GM18508 (cell line): ENCODE data around the gene OBSCN.
"Not testable (repeated sequence)": the region's sequence is repeated elsewhere in the genome, so short reads cannot be mapped to it uniquely, and the experiment has no call there.

Source experiments
- ATAC-seq: cut with Tn5 transposase; IDR thresholded peaks from one replicate; pipeline ENCODE4 v1.9.1; 2021; ENCODE audit warnings: moderate number of reproducible peaks; ENCODE audit not compliant: insufficient read depth, unreplicated experiment

Gene OBSCN

DNA sequence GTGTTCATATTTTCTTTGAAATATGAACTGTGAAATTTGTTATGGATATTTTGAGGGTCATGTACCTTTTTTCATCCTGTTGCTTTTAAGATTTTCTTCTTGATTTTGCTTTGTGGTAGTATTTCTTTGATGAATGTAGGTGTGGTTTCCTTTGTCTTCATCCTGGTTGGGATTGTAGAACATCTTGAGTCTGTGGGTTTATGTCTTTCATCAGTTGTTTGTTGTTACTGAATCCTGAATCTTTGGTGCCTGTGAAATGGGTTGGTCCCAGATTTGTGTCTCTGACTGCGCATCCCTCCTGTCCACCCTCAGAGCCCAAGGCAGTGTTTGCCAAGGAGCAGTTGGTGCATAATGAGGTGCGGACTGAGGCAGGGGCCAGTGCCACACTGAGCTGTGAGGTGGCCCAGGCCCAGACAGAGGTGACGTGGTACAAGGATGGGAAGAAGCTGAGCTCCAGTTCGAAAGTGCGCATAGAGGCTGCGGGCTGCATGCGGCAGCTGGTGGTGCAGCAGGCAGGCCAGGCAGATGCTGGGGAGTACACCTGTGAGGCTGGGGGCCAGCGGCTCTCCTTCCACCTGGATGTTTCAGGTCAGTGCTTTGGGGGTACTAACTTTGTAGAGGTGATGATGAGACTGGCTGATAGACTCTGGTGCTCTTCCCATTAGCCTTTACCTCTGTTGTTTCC is 38.5 kb downstream of the OBSCN start:
- ATAC-seq: no peak

DNA sequence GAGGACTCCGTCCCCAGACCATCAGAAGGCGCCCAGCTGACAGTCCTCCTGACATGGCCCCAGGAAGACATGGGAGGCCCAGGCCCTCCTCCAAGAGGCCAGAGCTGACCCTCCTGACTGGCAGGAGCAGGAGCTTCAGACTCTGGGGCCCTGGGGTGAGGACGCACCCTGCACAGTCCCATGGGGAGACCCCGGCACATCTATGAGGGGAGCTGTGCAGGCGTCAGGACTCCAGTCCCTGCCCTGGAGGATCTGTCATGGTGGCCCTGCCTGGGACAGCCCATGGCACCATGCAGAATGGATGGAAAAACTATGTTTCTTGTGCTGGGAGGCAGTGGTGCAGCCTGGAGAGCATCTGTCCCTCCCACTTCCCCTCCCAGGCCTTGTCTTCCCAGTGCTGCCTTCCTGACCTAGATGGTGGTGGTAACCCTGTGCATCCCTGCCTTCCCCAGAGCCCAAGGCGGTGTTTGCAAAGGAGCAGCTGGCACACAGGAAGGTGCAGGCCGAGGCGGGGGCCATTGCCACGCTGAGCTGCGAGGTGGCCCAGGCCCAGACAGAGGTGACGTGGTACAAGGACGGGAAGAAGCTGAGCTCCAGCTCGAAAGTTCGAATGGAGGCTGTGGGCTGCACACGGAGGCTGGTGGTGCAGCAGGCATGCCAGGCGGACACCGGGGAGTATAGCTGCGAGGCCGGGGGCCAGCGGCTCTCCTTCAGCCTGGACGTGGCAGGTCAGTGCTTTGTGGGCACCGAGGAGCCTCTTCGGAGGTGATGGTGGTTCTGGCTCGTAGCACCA is 41.9 kb downstream of the OBSCN start:
- ATAC-seq: no peak

DNA sequence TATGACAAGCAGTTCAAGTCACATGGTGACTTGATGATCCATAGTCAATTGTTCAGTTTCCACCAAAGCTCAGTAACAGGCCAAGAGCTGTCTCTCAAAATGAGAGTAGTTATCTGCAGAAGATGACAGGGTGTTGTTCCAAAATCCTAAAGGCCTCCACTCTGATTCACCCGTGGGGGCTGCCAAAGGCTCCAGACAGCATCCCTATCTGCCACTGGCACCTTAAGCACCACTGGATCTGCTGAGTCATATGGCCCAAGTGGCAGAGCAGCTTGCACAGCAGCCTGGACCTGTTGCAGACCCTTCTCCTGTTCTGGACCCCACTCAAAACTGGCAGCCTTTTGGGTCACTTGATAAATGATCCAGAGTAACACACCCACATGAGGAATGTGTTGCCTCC is 44.6 kb downstream of the OBSCN start:
- not testable (repeated sequence) for ATAC-seq

DNA sequence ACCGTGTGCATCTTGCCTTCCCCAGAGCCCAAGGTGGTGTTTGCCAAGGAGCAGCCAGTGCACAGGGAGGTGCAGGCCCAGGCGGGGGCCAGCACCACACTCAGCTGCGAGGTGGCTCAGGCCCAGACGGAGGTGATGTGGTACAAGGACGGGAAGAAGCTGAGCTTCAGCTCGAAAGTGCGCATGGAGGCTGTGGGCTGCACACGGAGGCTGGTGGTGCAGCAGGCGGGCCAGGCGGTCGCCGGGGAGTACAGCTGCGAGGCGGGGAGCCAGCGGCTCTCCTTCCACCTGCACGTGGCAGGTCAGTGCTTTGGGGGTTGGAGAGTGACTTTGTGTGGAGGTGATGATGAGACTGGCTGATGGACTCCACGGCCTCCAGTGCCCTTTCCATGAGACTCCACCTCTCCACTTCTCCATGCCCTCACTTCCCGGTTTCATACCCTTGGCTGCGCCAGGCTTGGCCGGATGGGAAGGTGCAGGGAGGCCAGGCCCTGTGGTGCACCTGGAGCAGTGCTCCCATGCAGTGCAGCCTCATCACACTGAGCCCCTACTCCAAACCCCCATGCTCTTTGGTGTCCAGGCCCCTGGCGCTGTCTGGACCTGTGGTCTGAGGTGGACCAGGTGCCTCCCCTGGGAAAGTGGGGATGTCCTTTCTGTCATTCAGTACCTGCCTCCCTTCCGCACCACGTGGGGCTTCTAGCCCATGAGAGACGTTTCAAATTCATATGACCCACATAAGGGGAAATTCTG is 49.0 kb downstream of the OBSCN start:
- ATAC-seq: no peak

DNA sequence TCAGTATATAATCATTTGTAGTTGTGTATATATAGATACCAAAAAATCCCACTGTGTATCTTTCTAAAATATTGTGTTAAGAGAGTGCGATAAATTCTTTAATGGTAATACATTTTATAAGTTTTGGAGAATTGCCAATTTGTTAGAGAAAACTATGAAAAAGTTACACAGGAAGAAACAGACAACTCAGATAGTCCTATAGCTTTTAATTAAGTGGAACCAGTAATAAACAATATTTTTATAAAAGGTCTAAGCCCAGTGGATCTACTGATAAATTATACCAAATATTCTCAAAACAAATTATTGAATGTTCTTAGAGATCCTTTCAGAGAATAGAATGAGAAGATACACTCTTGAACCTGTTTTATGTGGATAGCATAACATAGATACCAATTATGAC is 50.6 kb downstream of the OBSCN start:
- no peak for ATAC-seq

DNA sequence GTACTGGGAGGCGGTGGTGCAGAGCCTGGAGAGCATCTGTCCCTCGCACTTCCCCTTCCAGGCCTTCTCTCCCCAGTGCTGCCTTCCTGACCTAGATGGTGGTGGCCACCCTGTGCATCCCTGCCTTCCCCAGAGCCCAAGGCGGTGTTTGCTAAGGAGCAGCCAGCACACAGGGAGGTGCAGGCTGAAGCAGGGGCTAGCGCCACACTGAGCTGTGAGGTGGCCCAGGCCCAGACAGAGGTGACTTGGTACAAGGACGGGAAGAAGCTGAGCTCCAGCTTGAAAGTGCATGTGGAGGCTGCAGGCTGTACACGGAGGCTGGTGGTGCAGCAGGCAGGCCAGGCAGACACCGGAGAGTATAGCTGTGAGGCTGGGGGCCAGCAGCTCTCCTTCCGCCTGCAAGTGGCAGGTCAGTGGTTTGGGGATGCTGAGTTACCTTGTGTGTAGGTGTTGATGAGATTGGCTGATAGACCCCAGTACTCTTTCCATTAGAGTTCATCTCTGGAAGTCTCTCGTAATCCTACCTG is 51.6 kb downstream of the OBSCN start:
- ATAC-seq: no peak

DNA sequence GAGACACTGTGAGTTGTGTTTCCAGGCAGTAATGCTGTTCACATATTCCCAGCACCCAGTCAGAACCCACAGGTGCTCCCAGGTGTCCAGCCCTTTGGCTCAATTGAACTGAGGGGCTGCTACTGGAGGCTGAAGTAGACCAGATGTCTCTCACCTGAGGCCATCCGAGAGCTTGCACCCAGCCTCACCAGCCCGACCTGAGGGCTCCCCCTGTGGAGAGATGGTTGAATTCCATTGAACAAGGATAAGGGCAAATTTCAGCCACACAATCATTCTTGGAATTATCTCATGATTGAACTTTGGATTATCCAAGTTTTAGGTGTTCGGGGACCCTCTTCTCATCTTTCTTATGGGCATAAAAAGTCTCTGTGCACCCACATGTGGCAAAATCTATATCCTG is 52.1 kb downstream of the OBSCN start:
- no peak for ATAC-seq

DNA sequence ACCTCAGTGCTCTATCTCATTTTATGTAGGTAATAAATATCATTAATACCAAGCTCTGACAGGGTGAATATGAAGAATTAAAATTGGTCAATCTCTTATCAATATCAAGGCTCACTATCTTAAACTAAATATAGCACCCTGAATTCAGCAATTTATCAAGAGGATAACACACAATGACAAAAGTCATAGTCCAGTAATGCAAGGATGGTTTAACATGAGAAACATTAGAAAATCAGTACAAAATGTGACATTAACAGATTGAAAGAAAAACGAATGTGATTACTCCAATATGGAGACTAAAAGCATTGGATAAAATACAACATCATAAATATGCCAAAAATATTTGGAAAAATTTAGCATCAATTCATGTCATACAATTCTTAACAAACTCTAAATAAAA is 53.9 kb downstream of the OBSCN start:
- no peak for ATAC-seq

DNA sequence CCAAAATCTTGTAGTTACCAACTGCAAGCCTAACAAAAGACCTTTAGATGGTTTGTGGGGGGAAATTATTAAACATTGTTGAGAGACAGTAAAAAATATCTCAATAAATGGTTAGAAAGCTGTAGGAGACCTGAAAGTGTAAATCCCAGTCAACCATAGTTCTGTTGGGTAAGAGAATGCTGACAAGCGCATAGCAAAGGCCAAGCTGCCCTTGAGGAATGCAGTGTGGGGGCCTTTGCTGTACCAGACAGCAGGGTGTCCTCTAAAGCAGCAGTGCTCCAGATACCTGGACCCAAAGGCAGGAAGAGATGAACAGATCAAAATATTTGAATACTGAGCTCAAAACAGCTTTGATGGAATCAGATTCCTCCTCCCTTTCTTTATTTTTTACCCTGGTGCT is 54.6 kb downstream of the OBSCN start:
- no peak for ATAC-seq

DNA sequence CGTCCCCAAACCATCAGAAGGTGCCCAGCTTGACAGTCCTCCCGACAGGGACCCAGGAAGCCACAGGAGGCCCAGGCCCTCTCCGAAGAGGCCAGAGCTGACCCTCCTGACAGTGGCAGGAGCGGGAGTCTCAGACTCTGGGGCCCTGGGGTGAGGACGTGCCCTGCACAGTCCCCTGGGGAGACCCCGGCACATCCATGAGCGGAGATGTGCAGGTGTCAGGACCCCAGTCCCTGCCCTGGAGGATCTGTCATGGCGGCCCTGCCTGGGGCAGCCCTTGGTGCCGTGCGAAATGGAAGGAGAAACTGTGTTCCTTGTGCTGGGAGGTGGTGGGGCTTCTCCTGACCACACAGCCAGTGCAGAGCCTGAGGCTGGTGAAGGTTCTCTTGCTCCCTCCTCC is 55.8 kb downstream of the OBSCN start:
- no peak for ATAC-seq

DNA sequence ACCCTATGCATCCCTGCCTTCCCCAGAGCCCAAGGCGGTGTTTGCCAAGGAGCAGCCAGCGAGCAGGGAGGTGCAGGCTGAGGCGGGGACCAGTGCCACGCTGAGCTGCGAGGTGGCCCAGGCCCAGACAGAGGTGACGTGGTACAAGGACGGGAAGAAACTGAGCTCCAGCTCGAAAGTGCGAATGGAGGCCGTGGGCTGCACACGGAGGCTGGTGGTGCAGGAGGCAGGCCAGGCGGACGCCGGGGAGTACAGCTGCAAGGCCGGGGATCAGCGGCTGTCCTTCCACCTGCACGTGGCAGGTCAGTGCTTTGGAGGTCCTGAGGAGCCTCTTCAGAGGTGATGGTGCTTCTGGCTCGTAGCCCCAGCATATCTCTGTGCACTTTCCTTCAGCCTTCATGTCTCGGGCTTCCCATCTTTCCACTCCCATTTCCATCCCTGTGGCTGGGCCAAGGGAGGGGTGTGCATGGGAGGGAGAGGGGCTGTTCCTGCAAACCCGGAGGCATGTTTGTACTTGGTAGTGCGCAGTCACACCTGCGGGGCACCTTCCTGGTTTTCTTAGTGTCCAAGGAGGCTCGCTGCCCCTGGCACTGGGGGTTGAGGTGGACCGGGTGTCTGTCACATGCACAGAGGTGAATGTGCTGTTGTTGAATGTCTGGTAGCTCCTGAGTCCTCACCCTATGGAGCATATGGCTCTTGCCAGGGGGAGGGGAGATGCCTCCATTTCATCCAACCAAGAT is 56.4 kb downstream of the OBSCN start:
- no peak for ATAC-seq

DNA sequence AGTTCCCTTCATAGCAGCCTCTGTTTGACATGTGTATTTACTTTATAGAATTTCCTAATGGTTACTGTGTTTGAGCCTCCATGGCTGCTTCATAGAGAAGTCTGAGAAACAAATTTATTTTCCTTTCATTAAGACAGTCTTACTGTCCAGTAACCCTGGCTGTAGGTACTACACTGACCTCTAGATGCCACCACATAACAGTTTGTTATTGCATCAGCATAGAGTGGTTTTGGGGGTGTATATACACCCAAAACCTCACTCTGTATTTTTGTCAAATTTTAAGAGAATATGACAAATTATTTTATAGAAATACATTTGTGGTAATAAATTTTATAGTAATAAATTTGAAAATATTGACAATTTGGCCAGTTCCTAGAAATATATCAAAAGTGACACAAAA is 57.3 kb downstream of the OBSCN start:
- ATAC-seq: no peak

DNA sequence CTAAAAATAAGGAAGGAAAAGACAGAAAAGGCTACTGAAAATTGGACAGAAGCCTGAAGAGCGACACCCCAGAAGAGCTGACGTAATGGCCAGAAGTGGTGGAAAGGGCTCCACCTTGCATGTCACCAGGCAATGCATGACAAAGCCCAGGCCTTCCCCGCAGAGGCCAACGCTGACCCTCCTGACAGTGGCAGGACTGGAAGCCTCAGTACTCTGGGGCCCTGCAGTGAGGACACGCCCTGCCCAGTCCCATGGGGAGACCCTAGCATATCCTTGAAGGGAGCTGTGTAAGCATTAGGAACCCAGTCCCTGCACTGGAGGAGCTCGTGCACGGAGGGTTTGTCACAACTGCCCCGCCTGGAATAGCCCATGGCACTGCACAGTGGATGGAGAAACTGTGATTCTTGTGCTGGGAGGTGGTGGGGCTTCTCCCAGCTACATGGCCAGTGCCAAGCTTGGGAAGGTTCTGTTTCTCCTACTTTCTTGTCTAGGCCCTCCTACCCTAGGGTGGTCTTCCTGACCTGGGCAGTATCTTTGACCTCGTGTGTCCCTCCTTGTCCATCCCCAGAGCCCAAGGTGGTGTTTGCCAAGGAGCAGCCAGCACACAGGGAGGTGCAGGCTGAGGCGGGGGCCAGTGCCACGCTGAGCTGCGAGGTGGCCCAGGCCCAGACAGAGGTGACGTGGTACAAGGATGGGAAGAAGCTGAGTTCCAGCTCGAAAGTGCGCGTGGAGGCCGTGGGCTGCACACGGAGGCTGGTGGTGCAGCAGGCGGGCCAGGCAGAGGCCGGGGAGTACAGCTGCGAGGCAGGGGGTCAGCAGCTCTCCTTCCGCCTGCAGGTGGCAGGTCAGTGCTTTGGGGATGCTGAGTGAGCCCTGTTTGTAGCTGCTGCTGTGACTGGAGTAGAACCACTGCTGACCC is 60.4 kb downstream of the OBSCN start:
- no peak for ATAC-seq

DNA sequence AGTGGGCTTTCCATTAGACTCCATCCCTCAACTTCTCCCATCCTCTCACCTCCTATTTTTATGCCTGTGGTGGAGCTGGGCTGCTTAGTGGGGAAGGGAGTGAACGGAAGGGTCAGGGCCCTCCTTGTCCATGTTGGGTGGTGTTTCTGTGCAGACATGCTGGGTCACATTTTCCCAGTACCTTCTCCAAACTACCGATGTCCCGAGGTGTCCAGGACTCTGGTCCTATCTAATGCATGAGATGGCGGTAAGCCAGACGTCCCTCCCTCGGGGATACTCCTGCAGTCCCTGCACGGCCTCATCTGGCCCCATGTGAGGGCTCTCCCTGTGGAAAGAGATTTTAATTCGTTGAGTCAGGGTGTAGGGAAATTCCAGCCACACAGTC is 61.0 kb downstream of the OBSCN start:
- ATAC-seq: no peak

DNA sequence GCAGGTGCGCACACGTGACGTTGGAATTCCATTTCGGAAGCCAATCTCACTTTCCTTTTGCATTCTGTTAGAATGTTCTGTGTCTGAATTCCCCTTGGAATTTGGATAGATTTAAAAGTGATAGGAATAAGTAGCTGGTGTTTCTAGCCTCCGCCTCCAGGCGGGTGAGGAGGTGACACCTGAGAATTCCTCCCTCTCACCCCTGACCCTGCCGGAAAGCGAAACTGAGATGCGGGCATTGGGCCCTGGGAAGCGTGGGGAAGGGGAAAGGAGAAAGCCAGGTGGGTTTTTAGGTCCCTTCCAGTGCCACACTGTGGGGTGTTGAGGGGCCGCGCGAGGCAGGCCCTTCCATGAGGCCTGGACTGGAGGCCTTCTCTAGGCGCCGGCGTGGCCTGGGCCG is 61.6 kb downstream of the OBSCN start:
- not testable (repeated sequence) for ATAC-seq

DNA sequence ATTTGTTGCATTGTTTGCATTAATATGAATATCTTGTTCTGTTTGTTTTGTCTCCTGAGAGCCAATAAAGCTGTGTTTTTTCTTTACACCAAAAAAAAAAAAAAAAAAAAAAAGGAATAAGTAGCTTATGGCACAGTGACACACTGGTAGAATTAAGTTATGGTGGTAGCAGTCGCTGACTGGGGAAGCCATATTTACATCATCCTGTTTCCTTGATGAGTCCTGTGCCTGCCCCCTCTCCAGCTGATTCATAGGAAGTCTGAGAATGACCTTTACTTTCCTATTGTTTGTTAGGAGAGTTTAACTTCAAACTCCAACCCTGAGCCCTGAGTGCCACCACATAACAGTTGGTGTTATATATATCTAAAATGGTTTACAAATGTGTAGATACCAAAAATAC is 62.2 kb downstream of the OBSCN start:
- no peak for ATAC-seq

DNA sequence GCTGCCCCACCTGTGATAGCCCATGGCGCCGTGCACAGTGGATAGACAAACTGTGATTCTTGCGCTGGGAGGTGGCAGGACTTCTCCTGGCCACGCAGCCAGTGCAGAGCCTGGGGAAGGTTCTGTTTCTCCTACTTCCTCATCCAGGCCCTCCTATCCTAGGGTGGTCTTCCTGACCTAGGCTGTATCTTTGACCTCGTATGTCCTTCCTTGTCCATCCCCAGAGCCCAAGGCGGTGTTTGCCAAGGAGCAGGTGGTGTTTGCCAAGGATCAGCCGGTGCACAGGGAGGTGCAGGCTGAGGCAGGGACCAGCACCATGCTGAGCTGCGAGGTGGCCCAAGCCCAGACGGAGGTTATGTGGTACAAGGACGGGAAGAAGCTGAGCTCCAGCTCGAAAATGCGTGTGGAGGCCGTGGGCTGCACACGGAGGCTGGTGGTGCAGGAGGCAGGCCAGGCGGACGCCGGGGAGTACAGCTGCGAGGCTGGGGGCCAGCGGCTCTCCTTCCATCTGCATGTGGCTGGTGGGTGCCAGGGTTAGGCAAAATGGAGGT is 63.9 kb downstream of the OBSCN start:
- ATAC-seq: no peak

DNA sequence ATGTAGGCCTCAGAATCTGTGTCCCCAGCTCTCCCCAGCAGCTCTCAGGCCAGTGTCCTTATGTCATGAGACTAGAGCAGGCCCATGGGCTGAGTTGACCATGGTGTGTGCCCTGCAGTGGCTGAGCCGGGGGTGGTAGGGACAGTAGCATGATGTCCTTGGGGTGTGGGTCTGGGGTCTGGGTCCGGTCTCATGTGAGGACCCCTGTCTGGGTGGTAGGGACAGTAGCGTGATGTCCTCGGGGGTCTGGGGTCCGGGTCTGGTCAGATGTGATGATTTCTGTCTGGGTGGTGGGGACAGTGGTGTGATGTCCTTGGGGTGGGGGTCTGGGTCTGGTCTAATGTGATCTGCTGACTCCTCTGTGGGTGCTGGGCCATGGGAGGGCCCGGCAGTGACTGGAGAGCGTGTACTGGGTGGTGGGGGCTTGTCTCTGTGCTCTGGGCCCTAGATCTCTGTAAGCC is 64.5 kb downstream of the OBSCN start:
- no peak for ATAC-seq
